Fibroblast of lung (primary cell): ENCODE measurements around the gene LPXN. TPM values are rescaled to one million over a fixed set of nuclear protein-coding genes. Genes with fewer than 3 reads are reported as not detected.

Source experiments
- DNase-seq, 2 donors: peaks; one replicate each; pipeline versions ENCODE4 v3.0.0 to v3.0.0-alpha.2; 2010; ENCODE audit warnings: low read depth in 2 of 2
- H2AFZ ChIP-seq: 2 replicates; pipeline ENCODE4 v1.5.1; 2012; ENCODE audit warnings: low read length, control low read depth, inconsistent platforms
- H3K27ac ChIP-seq: 2 replicates; pipeline ENCODE4 v1.5.1; 2011; ENCODE audit warnings: low read length, control low read depth; ENCODE audit not compliant: insufficient read depth
- H3K27me3 ChIP-seq: 2 replicates; pipeline ENCODE4 v1.5.1; 2011; ENCODE audit warnings: mild to moderate bottlenecking, low read length; ENCODE audit not compliant: control insufficient read depth, insufficient read depth
- H3K36me3 ChIP-seq: 2 replicates; pipeline ENCODE4 v1.5.1; 2011; ENCODE audit warnings: low read length; ENCODE audit not compliant: control insufficient read depth, insufficient read depth
- H3K4me1 ChIP-seq: 2 replicates; pipeline ENCODE4 v1.5.1; 2011; ENCODE audit warnings: low read length; ENCODE audit not compliant: control insufficient read depth, insufficient read depth; ENCODE audit errors: extremely low read depth
- H3K4me2 ChIP-seq: 2 replicates; pipeline ENCODE4 v1.5.1; 2011; ENCODE audit warnings: low read length, control low read depth; ENCODE audit not compliant: insufficient read depth; ENCODE audit errors: extremely low read depth
- H3K4me3 ChIP-seq, 4 experiments: fragments of 200-600 bp in 1 of 4; sonication (generic) in 1 of 4; replicated peaks in 1 of 4; 2 replicates each; pipeline ENCODE4 v1.5.1; 2011 to 2016; ENCODE audit warnings: low read length in 4 of 4, low read depth in 3 of 4, mild to moderate bottlenecking in 3 of 4, control low read depth in 2 of 4, inconsistent platforms in 1 of 4, mixed read lengths in 1 of 4; ENCODE audit not compliant: insufficient read depth in 1 of 4; ENCODE audit errors: control extremely low read depth in 1 of 4
- H3K79me2 ChIP-seq: 2 replicates; pipeline ENCODE4 v1.5.1; 2012; ENCODE audit warnings: mild to moderate bottlenecking, low read length, inconsistent platforms; ENCODE audit not compliant: control insufficient read depth, insufficient read depth
- H3K9ac ChIP-seq: 2 replicates; pipeline ENCODE4 v1.5.1; 2011; ENCODE audit warnings: mild to moderate bottlenecking, low read length, control low read depth; ENCODE audit not compliant: insufficient read depth
- H3K9me3 ChIP-seq: 2 replicates; pipeline ENCODE4 v1.5.1; 2012; ENCODE audit warnings: low read depth, low read length; ENCODE audit not compliant: control insufficient read depth, insufficient read depth
- H4K20me1 ChIP-seq: 2 replicates; pipeline ENCODE4 v1.5.1; 2011; ENCODE audit warnings: low read length; ENCODE audit not compliant: control insufficient read depth, insufficient read depth; ENCODE audit errors: extremely low read depth
- EZH2 ChIP-seq: IDR thresholded peaks from 2 replicates; pipeline ENCODE4 v1.5.1; 2012; ENCODE audit warnings: low read length, control low read depth, mild to moderate bottlenecking; ENCODE audit errors: missing control alignments
- polyA plus RNA-seq, 2 donors: library from polyadenylated mRNA; depleted of rRNA in 1 of 2; stranded (reverse) in 1 of 2; unstranded in 1 of 2; fragments of >200 nt; gene quantifications; 2 replicates each; pipeline ENCODE4 v1.2.1, GENCODE V29; 2011 to 2012; ENCODE audit warnings: missing spikeins in 1 of 2
- total RNA-seq: library from RNA; depleted of rRNA; stranded (reverse); fragments of >200 nt; gene quantifications from 2 replicates; pipeline ENCODE4 v1.2.1, GENCODE V29; 2014
- TF ChIP-seq, protein P1 (sequence below), 2 donors: IDR thresholded peaks in 1 of 2; conservative IDR thresholded peaks in 1 of 2; 1 replicate in 1 of 2; 2 replicates in 1 of 2; pipeline ENCODE4 v1.5.1; 2011 to 2012; ENCODE audit warnings: low read length in 2 of 2, control low read depth in 1 of 2, inconsistent platforms in 1 of 2, low read depth in 1 of 2, mild to moderate bottlenecking in 1 of 2

Gene LPXN
- total and polyA plus RNA-seq, 2 donors (not counting 1 experiment from before 2014, with no cell fraction given), result 8.6 to 9.2 TPM

DNA sequence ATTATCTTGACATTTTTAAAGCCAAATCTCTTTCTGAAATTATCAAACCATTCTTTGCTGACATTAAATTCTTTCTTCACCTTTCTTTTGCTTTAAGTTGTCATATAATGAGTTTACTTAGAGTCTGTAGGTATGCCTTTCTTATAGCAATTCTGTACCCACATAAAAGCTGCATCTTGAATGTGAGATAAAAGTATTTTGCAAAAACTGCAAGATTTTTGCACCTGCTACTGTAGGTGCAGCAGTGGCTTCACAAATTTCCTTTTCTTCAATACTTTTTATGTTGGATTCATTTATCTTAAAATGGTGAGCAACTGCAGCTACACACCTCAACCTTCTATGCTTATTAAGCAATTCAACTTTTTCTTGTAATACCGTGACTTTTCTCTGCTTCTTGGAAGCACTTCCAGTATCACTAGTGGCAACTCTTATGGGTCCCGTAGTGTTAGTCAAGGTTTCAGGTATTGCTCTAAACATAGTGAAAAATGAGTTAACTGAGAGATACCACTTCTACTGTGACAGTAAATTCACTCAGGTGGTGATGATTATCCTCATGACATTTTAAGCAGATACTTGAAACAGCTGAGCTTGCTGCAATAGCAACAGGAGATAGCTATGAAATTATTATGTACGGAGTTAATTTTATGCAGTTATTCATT is 22.0 kb upstream of the LPXN start:
- Histone ChIP-seq H3K9ac (no peak overlapping the region), H3K4me2 (no peak overlapping the region), H3K4me3 (no peak overlapping the region), H2AFZ (no peak overlapping the region), H3K36me3 (no peaks in the 10 kb centered on the region), H3K9me3 (no peaks in the 10 kb centered on the region), H3K4me1 (peaks cover 8% of the 10 kb centered on the region), H3K79me2 (peaks cover 92% of the 10 kb centered on the region), H3K27ac (no peak overlapping the region), H3K27me3 (no peaks in the 10 kb centered on the region), H4K20me1 (no peaks in the 10 kb centered on the region)
- no peak for DNase-seq
- TF ChIP-seq, protein P1, sequence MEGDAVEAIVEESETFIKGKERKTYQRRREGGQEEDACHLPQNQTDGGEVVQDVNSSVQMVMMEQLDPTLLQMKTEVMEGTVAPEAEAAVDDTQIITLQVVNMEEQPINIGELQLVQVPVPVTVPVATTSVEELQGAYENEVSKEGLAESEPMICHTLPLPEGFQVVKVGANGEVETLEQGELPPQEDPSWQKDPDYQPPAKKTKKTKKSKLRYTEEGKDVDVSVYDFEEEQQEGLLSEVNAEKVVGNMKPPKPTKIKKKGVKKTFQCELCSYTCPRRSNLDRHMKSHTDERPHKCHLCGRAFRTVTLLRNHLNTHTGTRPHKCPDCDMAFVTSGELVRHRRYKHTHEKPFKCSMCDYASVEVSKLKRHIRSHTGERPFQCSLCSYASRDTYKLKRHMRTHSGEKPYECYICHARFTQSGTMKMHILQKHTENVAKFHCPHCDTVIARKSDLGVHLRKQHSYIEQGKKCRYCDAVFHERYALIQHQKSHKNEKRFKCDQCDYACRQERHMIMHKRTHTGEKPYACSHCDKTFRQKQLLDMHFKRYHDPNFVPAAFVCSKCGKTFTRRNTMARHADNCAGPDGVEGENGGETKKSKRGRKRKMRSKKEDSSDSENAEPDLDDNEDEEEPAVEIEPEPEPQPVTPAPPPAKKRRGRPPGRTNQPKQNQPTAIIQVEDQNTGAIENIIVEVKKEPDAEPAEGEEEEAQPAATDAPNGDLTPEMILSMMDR (conservative IDR thresholded peaks at IDR 0.05 in 1 of 2, IDR thresholded peaks at IDR 0.05 in 1 of 2; ENCODE audit: low read depth in 1 of 2, low read length in 2 of 2), result no peak
- TF ChIP-seq EZH2, result no peak

DNA sequence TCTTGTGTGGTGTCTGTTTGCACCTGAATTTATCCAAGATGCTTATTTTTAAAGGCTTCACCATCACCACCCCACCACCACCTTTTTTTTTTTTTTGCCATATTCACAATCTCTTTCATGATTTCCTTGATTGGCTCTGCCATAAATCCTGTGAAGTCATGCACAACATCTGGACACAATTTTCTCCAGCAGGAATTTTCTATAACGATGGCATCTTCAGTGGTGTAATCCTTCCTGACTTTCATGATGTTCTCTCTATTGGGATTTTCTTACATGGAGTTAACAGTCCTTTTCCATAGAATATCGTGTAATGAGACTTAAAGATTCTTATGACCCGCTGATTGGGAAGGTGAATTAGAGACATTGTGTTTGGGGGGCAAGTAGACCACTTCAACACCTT is 21.0 kb upstream of the LPXN start:
- Histone ChIP-seq H3K9ac (no peak overlapping the region), H3K9me3 (no peaks in the 10 kb centered on the region), H3K36me3 (peaks cover 2% of the 10 kb centered on the region), H3K4me2 (no peak overlapping the region), H3K4me1 (peaks cover 8% of the 10 kb centered on the region), H3K27ac (no peak overlapping the region), H2AFZ (no peak overlapping the region), H3K4me3 (no peak overlapping the region), H3K79me2 (peaks cover 92% of the 10 kb centered on the region), H4K20me1 (no peaks in the 10 kb centered on the region), H3K27me3 (no peaks in the 10 kb centered on the region)
- DNase-seq, result no peak
- TF ChIP-seq EZH2, result no peak
- TF ChIP-seq, protein P1 (conservative IDR thresholded peaks at IDR 0.05 in 1 of 2, IDR thresholded peaks at IDR 0.05 in 1 of 2; ENCODE audit: low read depth in 1 of 2, low read length in 2 of 2), result no peak

DNA sequence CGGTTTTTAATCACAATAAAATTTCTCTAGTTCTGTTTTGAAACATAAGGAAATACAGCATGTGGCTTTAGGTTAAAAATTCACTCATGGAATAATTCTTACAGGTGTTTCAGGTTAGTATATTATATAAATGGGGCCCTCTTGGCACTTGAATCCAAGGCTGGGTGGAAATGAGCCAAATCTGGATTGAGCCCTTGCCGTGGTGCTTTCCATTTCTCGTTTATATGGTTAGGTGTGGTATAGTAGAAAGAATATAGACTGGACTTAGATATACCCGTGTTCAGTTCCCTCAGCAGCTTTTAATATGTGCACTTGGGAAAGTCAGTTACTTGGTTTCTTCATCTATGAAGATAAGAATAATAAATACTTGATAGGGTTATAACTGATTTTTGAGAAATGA is 19.2 kb upstream of the LPXN start:
- Histone ChIP-seq H2AFZ (no peak overlapping the region), H3K9ac (no peak overlapping the region), H3K9me3 (no peaks in the 10 kb centered on the region), H3K79me2 (peaks cover 92% of the 10 kb centered on the region), H4K20me1 (no peaks in the 10 kb centered on the region), H3K4me2 (no peak overlapping the region), H3K4me1 (peaks cover 8% of the 10 kb centered on the region), H3K4me3 (no peak overlapping the region), H3K36me3 (peaks cover 2% of the 10 kb centered on the region), H3K27ac (no peak overlapping the region), H3K27me3 (no peaks in the 10 kb centered on the region)
- TF ChIP-seq, protein P1 (conservative IDR thresholded peaks at IDR 0.05 in 1 of 2, IDR thresholded peaks at IDR 0.05 in 1 of 2; ENCODE audit: low read depth in 1 of 2, low read length in 2 of 2), result no peak
- no peak for TF ChIP-seq EZH2
- DNase-seq, result no peak
